ENCODE measurements around the gene SLC22A8.

DNA sequence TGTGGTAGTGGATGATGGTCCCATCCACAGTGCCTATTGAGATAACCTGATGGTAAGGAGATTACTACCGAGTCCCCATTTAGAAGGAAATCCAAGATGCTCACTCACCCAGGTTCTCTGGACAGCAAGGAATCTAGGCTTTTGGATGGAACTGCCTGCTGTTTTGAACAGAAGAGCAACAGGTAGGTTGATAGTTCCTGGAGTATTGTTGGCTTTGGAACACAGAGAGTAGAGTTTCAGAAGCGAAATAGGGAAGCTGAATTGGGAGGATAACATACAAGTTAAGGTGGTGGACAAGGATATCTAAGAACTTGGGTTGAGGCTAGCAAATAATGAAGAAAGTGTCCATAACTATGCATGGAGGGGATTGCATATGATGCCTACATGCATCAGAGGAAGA lies 58.5 kb downstream of the SLC22A8 start:
- no peak for TF ChIP-seq POLR2A (IDR thresholded peaks at IDR 0.05)
- TF ChIP-seq, protein P1, sequence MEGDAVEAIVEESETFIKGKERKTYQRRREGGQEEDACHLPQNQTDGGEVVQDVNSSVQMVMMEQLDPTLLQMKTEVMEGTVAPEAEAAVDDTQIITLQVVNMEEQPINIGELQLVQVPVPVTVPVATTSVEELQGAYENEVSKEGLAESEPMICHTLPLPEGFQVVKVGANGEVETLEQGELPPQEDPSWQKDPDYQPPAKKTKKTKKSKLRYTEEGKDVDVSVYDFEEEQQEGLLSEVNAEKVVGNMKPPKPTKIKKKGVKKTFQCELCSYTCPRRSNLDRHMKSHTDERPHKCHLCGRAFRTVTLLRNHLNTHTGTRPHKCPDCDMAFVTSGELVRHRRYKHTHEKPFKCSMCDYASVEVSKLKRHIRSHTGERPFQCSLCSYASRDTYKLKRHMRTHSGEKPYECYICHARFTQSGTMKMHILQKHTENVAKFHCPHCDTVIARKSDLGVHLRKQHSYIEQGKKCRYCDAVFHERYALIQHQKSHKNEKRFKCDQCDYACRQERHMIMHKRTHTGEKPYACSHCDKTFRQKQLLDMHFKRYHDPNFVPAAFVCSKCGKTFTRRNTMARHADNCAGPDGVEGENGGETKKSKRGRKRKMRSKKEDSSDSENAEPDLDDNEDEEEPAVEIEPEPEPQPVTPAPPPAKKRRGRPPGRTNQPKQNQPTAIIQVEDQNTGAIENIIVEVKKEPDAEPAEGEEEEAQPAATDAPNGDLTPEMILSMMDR (IDR thresholded peaks at IDR 0.05), result no peak

Measured in lower leg skin (tissue), 3 donors.